ENCODE data around the gene LRRC61. TPM values are rescaled to one million over a fixed set of nuclear protein-coding genes. Genes with fewer than 3 reads are reported as not detected.

Gene LRRC61
- total RNA-seq, 2 donors from 2014 or later: 25.8 to 34.4 TPM

GRCh38 chr7:150337179-150337578 lies 14.0 kb downstream of the LRRC61 start:
- H3K27ac ChIP-seq: peak overlapping the region in 1 of 2 donors; percentile 22
- WGBS: 85% methylated on average over 17 of the region's 18 CpGs
- H3K4me1 ChIP-seq (replicated peaks): no peaks in the 10 kb centered on the region
- TF ChIP-seq POLR2A (IDR thresholded peaks at IDR 0.05): no peak
- TF ChIP-seq POLR2AphosphoS5 (IDR thresholded peaks at IDR 0.05): no peak
- TF ChIP-seq CTCF (IDR thresholded peaks at IDR 0.05): no peak
- H3K4me3 ChIP-seq: no peak overlapping the region
- no peaks in the 10 kb centered on the region for H3K9me3 ChIP-seq
- no peak for DNase-seq (ENCODE audit: low spot score)
- H3K27me3 ChIP-seq (replicated peaks; ENCODE audit: insufficient read depth): no peaks in the 10 kb centered on the region
- no peaks in the 10 kb centered on the region for H3K36me3 ChIP-seq
- intact Hi-C loops (cut with DNase I): no loop called here

- H3K27ac ChIP-seq: no peak overlapping the region
- intact Hi-C loops (cut with DNase I): no loop called here
- H3K9me3 ChIP-seq: no peaks in the 10 kb centered on the region
- no peak overlapping the region for H3K4me3 ChIP-seq
- no peaks in the 10 kb centered on the region for H3K36me3 ChIP-seq
- no peaks in the 10 kb centered on the region for H3K4me1 ChIP-seq (replicated peaks)
- no peaks in the 10 kb centered on the region for H3K27me3 ChIP-seq (replicated peaks; ENCODE audit: insufficient read depth)
- no peak for DNase-seq (ENCODE audit: low spot score)
- 80% methylated on average over 6 of the region's 6 CpGs for WGBS
- no peak for TF ChIP-seq POLR2AphosphoS5 (IDR thresholded peaks at IDR 0.05)
- TF ChIP-seq CTCF (IDR thresholded peaks at IDR 0.05): no peak
- TF ChIP-seq POLR2A (IDR thresholded peaks at IDR 0.05): no peak
These were observed 14.5 kb downstream of the LRRC61 start for GRCh38 chr7:150337659-150338081.

GRCh38 chr7:150338166-150338829 lies 15.1 kb downstream of the LRRC61 start:
- H3K36me3 ChIP-seq: no peaks in the 10 kb centered on the region
- TF ChIP-seq CTCF (IDR thresholded peaks at IDR 0.05): no peak
- TF ChIP-seq POLR2A (IDR thresholded peaks at IDR 0.05): no peak
- TF ChIP-seq POLR2AphosphoS5 (IDR thresholded peaks at IDR 0.05): no peak
- no peak overlapping the region for H3K4me3 ChIP-seq
- H3K4me1 ChIP-seq (replicated peaks): no peaks in the 10 kb centered on the region
- H3K9me3 ChIP-seq: no peaks in the 10 kb centered on the region
- no peaks in the 10 kb centered on the region for H3K27me3 ChIP-seq (replicated peaks; ENCODE audit: insufficient read depth)
- intact Hi-C loops (cut with DNase I): no loop called here
- DNase-seq (ENCODE audit: low spot score): no peak
- no peak overlapping the region for H3K27ac ChIP-seq
- 79% methylated on average over 6 of the region's 11 CpGs for WGBS

- intact Hi-C loops (cut with DNase I): no loop called here
- Histone ChIP-seq H3K4me1 (replicated peaks) (no peaks in the 10 kb centered on the region), H3K27me3 (replicated peaks; ENCODE audit: insufficient read depth) (no peaks in the 10 kb centered on the region), H3K4me3 (peak overlapping the region in 1 of 2 donors; percentile 33), H3K36me3 (no peaks in the 10 kb centered on the region), H3K27ac (no peak overlapping the region), H3K9me3 (no peaks in the 10 kb centered on the region)
- TF ChIP-seq CTCF (IDR thresholded peaks at IDR 0.05): no peak
- TF ChIP-seq POLR2AphosphoS5 (IDR thresholded peaks at IDR 0.05): no peak
- no peak for TF ChIP-seq POLR2A (IDR thresholded peaks at IDR 0.05)
- 60% methylated on average over 9 of the region's 9 CpGs for WGBS
- DNase-seq (ENCODE audit: low spot score): no peak
These were observed 16.3 kb downstream of the LRRC61 start for GRCh38 chr7:150339409-150339809.

All from prostate gland (tissue), 2 donors.